Stimulated activated CD8-positive, alpha-beta memory T cell treated with anti-CD3 and anti-CD28 coated beads, Interleukin-4, amount 100 ng/mL, for 4 hours (primary cell): ENCODE results near the gene COPG1.
A peak's percentile ranks its signal among the peaks of the same experiment; 100 is the strongest.

ENCODE experiments used
- DNase-seq, 2 donors: peaks; one replicate each; pipeline ENCODE4 v3.0.0-alpha.2; 2020; ENCODE audit warnings: low read depth in 2 of 2, low spot score in 1 of 2

The COPG1 gene

GRCh38 chr3:129278439-129278965 is 29.1 kb downstream of the COPG1 start, which contains the start of gene HMCES:
HMCES (plus strand) TSS chr3:129278870; CDS start chr3:129279733, 863 bp downstream.
- peak; percentile 78 to 89 for DNase-seq

DNA sequence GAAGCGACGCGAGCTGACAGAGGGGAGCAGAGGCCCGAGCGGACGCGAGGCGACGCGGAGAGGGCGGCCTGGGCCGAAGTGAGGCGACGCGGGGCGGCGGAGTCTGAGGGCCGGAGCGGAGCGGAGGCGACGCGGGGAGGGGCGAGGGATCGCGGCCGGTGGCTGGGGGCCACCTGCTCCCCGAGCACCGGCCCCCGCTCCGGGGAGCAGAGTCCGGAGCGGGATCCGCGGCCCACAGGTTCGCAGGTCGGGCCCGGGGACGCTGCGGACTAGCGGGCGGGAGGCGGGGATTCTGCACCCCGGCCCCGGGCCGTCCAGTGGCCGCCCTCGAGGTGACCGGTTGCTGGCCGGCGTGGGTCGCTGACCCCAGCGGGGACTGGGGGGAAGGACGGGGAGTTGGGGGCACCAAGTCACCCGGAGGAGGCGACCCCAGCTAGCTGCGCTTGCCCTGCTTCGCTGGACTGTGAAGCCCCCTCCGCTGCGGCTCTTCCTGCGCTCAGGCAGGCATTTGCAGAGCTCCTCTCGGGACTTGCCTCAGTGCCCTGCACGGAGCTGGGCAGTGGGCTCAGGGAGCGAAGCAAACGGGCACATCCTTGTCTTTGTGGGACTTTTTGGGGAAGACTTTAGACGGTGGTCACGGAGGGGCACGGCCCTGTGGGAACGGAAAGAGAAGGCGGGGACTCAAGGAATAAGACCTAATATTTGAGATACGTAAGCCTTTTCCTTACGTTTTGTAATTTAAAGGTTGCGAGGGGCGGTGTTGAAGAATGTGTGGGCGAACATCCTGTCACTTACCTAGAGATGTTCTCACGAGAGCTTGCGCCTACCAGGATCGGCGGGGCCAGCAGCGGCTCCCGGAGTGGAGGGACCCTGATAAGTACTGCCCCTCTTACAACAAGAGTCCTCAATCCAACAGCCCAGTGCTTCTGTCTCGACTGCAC is 29.8 kb downstream of the COPG1 start:
- DNase-seq = peak; percentile 12 to 16

GRCh38 chr3:129280183-129280582 is 30.8 kb downstream of the COPG1 start:
- DNase-seq = no peak

GRCh38 chr3:129281726-129282125 is 32.3 kb downstream of the COPG1 start:
- no peak for DNase-seq

GRCh38 chr3:129282727-129283327 is 33.4 kb downstream of the COPG1 start:
- no peak for DNase-seq

GRCh38 chr3:129286081-129286480 is 36.7 kb downstream of the COPG1 start:
- DNase-seq = no peak

DNA sequence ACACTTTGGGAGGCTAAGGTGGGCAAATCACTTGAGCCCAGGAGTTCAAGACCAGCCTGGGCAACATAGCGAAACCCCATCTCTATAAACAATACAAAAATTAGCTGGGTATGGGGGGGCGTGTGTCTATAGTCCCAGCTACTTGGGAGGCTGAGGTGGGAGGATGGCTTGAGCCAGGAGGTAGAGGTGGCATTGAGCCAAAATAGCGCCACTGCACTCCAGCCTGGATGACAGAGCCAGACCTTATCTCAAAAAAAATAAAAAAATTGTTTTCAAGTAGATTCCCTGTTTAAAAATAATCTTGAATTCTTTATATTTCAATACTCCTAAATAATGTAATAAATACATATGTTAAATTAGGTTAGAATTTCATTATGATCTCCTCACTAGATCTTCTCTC is 39.0 kb downstream of the COPG1 start:
- no peak for DNase-seq

DNA sequence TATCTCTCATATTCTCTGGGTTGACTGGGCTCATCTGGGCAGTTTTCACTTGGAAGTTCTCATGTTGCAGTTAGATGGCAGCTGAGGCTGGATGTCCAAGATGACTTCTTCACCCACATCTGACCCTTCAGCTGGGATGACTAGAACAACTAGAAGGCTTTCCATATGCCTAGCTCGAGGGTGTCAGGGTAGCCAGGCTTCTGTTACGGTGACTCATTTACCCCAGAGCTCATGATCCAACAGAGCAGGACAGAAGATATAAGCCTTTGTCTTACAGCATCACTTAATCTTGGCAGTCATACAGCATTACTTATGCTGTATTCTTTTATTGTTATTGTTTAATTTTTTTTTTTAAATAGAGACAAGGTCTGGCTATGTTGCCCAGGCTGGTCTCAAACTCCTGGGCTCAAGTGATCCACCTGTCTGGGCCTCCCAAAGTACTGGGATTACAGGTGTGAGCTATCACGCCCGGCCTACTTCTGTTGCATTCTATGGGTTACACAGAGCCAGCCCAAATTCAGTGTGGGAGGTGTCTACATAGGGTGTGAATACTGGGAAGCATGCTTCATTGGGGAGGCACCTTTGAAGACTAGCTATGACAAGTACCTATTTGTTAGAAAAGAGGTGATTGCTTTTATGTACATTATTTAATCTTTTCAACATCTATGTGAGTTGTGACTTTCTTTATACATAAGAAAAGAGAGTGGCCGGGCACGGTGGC is 40.0 kb downstream of the COPG1 start:
- DNase-seq = no peak

DNA sequence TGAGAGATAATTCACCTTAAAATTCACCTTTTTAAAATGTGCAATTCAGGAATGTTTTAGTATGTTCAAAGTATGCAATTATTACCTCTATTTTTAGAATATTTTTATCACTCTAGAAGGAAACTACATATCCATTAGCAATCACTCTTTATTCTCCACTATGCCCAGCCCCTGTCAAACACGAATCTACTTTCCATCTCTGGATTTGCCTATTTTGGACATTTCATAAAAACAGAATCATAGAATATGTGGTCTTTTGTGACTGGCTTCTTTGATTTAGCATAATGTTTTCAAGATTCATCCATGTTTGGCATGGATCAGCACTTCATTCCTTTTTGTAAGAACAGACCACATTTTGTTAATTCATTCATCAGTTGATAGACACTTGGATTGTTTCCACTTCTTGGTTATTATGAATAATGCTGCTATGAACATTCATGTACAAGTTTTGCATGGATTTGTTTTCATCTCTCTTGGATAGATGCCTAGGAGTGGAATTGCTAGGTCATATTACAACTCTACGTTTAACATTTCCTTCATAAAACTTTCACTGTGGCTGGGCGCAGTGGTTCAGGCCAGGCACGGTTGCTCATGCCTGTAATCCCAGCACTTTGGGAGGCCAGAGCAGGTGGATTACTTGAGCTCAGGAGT is 42.0 kb downstream of the COPG1 start:
- no peak for DNase-seq

DNA sequence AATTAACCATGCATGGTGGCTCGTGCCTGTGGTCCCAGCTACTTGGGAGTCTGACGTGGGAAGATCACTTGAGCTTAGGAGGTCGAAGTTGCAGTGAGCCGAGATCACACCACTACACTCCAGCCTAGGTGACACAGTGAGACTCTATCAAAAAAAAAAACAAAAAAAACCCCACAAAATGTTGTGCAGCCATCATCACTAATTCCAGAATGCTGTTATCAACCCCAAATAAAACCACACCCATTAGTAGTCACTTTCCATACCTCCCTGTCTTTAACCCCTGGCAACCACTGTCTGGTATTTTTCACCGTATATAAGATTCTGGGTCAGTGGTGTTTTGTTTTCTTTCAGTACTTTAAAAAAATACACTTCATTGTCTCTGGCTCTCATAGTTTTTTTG is 45.9 kb downstream of the COPG1 start:
- no peak for DNase-seq

- DNase-seq = no peak
Observed at GRCh38 chr3:129304146-129304961, 54.9 kb downstream of the COPG1 start.

DNA sequence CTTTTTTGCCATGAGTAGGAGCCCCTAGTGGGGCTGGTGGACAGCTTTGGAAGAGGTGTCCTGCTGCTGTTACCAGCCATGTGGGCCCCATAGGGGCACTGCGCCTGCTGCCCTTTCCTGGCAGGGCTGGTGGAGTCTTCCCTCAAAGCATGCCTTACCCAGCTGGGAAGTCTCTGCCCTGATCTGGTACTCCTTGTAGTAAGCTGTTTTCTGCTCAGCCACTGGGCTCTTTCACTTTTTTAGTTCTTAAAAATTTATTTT is 55.5 kb downstream of the COPG1 start:
- no peak for DNase-seq

GRCh38 chr3:129305592-129306091 is 56.2 kb downstream of the COPG1 start:
- DNase-seq = no peak

- DNase-seq = no peak
Observed at GRCh38 chr3:129308636-129309035, 59.2 kb downstream of the COPG1 start.

- DNase-seq = no peak
Observed at GRCh38 chr3:129310111-129311011, 61.0 kb downstream of the COPG1 start.

DNA sequence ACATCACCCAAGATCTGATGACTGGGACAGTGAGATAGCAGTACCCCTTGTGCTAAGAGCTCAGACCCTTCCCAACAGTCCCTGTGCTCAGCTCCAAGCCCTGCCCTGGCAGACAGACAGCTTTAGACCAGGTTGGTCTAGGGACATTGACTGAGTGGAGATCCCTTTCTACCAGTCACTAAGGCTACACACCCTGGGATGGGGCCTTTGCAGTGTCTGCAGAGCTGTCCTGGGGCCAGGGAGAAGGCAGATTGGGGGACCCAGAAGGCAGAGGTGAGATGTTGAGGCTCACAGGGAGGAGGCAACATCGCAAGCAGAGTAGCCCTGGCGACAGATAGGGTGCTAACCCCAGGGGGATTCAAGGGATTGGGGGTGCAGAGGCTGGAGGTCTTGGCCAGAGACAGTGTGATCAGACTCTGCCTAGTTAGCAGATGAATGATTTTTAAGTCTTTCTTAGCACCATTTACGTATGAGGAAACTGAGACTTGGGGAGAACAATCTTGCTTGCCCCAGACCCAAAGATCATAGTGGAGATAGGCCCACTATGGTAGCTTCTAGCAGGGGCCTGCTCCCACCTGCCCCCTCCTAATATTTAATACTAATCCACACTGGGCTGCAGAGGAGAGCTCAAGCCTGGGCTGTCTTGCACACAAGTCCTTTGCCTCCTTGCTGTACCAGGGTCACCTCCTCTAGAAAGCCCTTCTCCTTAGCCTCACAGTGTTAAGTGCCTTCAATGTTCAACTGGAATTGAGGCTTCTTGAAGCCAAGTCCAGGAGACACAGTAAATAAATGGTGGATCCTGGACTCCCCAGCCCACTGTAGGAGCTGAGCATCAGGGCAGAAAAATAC is 61.9 kb downstream of the COPG1 start:
- no peak for DNase-seq

- DNase-seq = no peak
Observed at GRCh38 chr3:129312021-129312639, 62.7 kb downstream of the COPG1 start.
